HEK293 (cell line): ENCODE measurements around the gene E2F1.

Experiments
- EGR2 ChIP-seq: fragments of 450-650 bp; formaldehyde crosslinking; IDR thresholded peaks from 2 replicates; pipeline ENCODE4 v1.5.1; 2016; ENCODE audit warnings: low read depth, missing biosample characterization, missing genetic modification characterization
- IKZF3 ChIP-seq: fragments of 450-650 bp; IDR thresholded peaks from 2 replicates; pipeline ENCODE4 v1.5.0; 2018; ENCODE audit warnings: missing biosample characterization, mild to moderate bottlenecking, missing genetic modification characterization, moderate library complexity
- SETDB1 ChIP-seq: IDR thresholded peaks from one replicate; pipeline ENCODE4 v1.6.1; 2017; ENCODE audit warnings: mild to moderate bottlenecking, low read length, moderate library complexity, mixed read lengths; ENCODE audit not compliant: insufficient read length
- SP7 ChIP-seq: fragments of 450-650 bp; formaldehyde crosslinking; IDR thresholded peaks from 2 replicates; pipeline ENCODE4 v1.5.1; 2016; ENCODE audit warnings: missing biosample characterization, missing genetic modification characterization
- ZBTB20 ChIP-seq: fragments of 450-650 bp; formaldehyde crosslinking; IDR thresholded peaks from 2 replicates; pipeline ENCODE4 v1.5.1; 2016; ENCODE audit warnings: missing biosample characterization, missing genetic modification characterization
- ZNF10 ChIP-seq: fragments of 450-650 bp; formaldehyde crosslinking; IDR thresholded peaks from 2 replicates; pipeline ENCODE4 v1.5.1; 2017; ENCODE audit warnings: missing biosample characterization, missing genetic modification characterization
- ZNF121 ChIP-seq: fragments of 450-650 bp; formaldehyde crosslinking; IDR thresholded peaks from 2 replicates; pipeline ENCODE4 v1.5.1; 2016; ENCODE audit warnings: missing biosample characterization, missing genetic modification characterization
- ZNF146 ChIP-seq: fragments of 450-650 bp; formaldehyde crosslinking; IDR thresholded peaks from 2 replicates; pipeline ENCODE4 v1.5.1; 2016; ENCODE audit warnings: missing biosample characterization, missing genetic modification characterization
- ZNF155 ChIP-seq: fragments of 450-650 bp; formaldehyde crosslinking; IDR thresholded peaks from 2 replicates; pipeline ENCODE4 v1.5.1; 2016; ENCODE audit warnings: missing biosample characterization, missing genetic modification characterization
- ZNF157 ChIP-seq: fragments of 450-650 bp; formaldehyde crosslinking; IDR thresholded peaks from 2 replicates; pipeline ENCODE4 v1.5.1; 2016; ENCODE audit warnings: missing biosample characterization, missing genetic modification characterization
- ZNF214 ChIP-seq: fragments of 450-650 bp; formaldehyde crosslinking; IDR thresholded peaks from 2 replicates; pipeline ENCODE4 v1.5.1; 2017; ENCODE audit warnings: missing biosample characterization, mild to moderate bottlenecking, missing genetic modification characterization, borderline replicate concordance
- ZNF302 ChIP-seq: fragments of 450-650 bp; formaldehyde crosslinking; IDR thresholded peaks from 2 replicates; pipeline ENCODE4 v1.5.1; 2016; ENCODE audit warnings: missing biosample characterization, missing genetic modification characterization, low read depth
- ZNF324 ChIP-seq: fragments of 450-650 bp; formaldehyde crosslinking; IDR thresholded peaks from 2 replicates; pipeline ENCODE4 v1.5.1; 2016; ENCODE audit warnings: missing biosample characterization, missing genetic modification characterization
- ZNF354C ChIP-seq: fragments of 450-650 bp; formaldehyde crosslinking; IDR thresholded peaks from 2 replicates; pipeline ENCODE4 v1.5.1; 2016; ENCODE audit warnings: missing biosample characterization, missing genetic modification characterization, low read depth, borderline replicate concordance
- ZNF391 ChIP-seq: fragments of 450-650 bp; formaldehyde crosslinking; IDR thresholded peaks from 2 replicates; pipeline ENCODE4 v1.5.1; 2016; ENCODE audit warnings: low read depth, missing biosample characterization, missing genetic modification characterization, borderline replicate concordance
- ZNF521 ChIP-seq: fragments of 450-650 bp; formaldehyde crosslinking; IDR thresholded peaks from 2 replicates; pipeline ENCODE4 v1.5.1; 2017; ENCODE audit warnings: missing biosample characterization, mild to moderate bottlenecking, missing genetic modification characterization
- ZNF600 ChIP-seq: fragments of 450-650 bp; formaldehyde crosslinking; IDR thresholded peaks from 2 replicates; pipeline ENCODE4 v1.5.1; 2016; ENCODE audit warnings: missing biosample characterization, missing genetic modification characterization
- ZNF626 ChIP-seq: fragments of 450-650 bp; sonication (Bioruptor Pico); formaldehyde crosslinking; IDR thresholded peaks from 2 replicates; pipeline ENCODE4 v1.5.1; 2018; ENCODE audit warnings: missing biosample characterization, missing genetic modification characterization, inconsistent platforms
- ZNF658 ChIP-seq: fragments of 450-650 bp; formaldehyde crosslinking; IDR thresholded peaks from 2 replicates; pipeline ENCODE4; 2016; ENCODE audit warnings: missing biosample characterization, missing genetic modification characterization
- ZNF664 ChIP-seq: fragments of 450-650 bp; formaldehyde crosslinking; IDR thresholded peaks from 2 replicates; pipeline ENCODE4 v1.5.1; 2016; ENCODE audit warnings: missing biosample characterization, missing genetic modification characterization
- ZNF791 ChIP-seq: fragments of 450-650 bp; formaldehyde crosslinking; IDR thresholded peaks from 2 replicates; pipeline ENCODE4 v1.5.1; 2016; ENCODE audit warnings: missing biosample characterization, missing genetic modification characterization
- ZSCAN23 ChIP-seq: fragments of 450-650 bp; formaldehyde crosslinking; IDR thresholded peaks from 2 replicates; pipeline ENCODE4 v1.5.1; 2016; ENCODE audit warnings: missing biosample characterization, missing genetic modification characterization
- ZSCAN30 ChIP-seq: fragments of 450-650 bp; IDR thresholded peaks from 2 replicates; pipeline ENCODE4 v1.5.1; 2018; ENCODE audit warnings: missing biosample characterization, mild to moderate bottlenecking, missing genetic modification characterization, moderate library complexity
- ZXDB ChIP-seq: fragments of 450-650 bp; formaldehyde crosslinking; IDR thresholded peaks from 2 replicates; pipeline ENCODE4 v1.5.1; 2016; ENCODE audit warnings: missing biosample characterization, missing genetic modification characterization
- TF ChIP-seq, protein P1 (sequence below): fragments of 450-650 bp; formaldehyde crosslinking; IDR thresholded peaks from 2 replicates; pipeline ENCODE4 v1.5.1; 2016; ENCODE audit warnings: missing biosample characterization, missing genetic modification characterization, low read depth
- TF ChIP-seq, protein P2 (sequence below): sonication (generic); formaldehyde crosslinking; IDR thresholded peaks from 2 replicates; pipeline ENCODE4 v1.8.1; 2022; ENCODE audit warnings: mild to moderate bottlenecking, moderate library complexity, missing genetic modification reagents
- TF ChIP-seq, protein P3 (sequence below): fragments of 450-650 bp; formaldehyde crosslinking; conservative IDR thresholded peaks from 2 replicates; pipeline ENCODE4 v1.5.1; 2016; ENCODE audit warnings: low read depth, missing biosample characterization, missing genetic modification characterization
- TF ChIP-seq, protein P4 (sequence below): fragments of 450-650 bp; formaldehyde crosslinking; IDR thresholded peaks from 2 replicates; pipeline ENCODE4 v1.5.1; 2016; ENCODE audit warnings: missing biosample characterization, missing genetic modification characterization
- TF ChIP-seq, protein P5 (sequence below): fragments of 450-650 bp; formaldehyde crosslinking; IDR thresholded peaks from 2 replicates; pipeline ENCODE4 v1.5.1; 2016; ENCODE audit warnings: missing biosample characterization, missing genetic modification characterization

The E2F1 gene

DNA sequence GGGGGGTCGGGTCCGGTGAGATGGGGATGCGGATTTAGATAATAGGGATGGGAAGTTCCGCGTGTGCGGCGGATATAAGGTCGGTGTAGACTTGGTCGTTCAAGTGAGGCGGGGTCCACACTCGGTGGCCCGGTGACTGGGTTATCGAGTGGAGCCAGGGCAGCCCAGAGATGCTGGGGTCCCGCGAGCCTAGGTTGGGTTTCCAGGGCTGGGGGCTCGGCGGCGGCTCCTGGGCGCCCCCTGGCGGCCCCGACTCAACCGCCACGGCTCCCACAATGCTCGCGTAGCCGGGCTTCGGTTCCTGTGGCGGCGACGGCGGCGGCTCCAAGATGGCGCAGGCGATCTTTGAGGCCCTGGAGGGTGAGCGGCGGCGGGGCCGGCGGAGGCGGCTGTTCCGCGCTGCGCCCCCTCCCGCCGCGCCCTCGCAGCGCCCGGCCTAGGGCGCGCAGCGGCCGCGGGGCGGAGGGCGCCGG lies 45.5 kb upstream of the E2F1 start, which contains the start of gene ZNF341 (continued):
- TF ChIP-seq, protein P1, sequence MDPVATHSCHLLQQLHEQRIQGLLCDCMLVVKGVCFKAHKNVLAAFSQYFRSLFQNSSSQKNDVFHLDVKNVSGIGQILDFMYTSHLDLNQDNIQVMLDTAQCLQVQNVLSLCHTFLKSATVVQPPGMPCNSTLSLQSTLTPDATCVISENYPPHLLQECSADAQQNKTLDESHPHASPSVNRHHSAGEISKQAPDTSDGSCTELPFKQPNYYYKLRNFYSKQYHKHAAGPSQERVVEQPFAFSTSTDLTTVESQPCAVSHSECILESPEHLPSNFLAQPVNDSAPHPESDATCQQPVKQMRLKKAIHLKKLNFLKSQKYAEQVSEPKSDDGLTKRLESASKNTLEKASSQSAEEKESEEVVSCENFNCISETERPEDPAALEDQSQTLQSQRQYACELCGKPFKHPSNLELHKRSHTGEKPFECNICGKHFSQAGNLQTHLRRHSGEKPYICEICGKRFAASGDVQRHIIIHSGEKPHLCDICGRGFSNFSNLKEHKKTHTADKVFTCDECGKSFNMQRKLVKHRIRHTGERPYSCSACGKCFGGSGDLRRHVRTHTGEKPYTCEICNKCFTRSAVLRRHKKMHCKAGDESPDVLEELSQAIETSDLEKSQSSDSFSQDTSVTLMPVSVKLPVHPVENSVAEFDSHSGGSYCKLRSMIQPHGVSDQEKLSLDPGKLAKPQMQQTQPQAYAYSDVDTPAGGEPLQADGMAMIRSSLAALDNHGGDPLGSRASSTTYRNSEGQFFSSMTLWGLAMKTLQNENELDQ = no peak
- TF ChIP-seq ZNF146 (no peak), ZNF121 (no peak), ZNF324 (tag by site-specific recombination) (no peak), ZNF626 (tag by site-specific recombination) (no peak), SP7 (tag by site-specific recombination) (peak; percentile 46; the same call in 1 of the 2 replicates), EGR2 (tag by site-specific recombination) (no peak), SETDB1 (no peak), ZSCAN30 (tag by site-specific recombination) (0 out of 2 replicates have a peak, but pooled peaks have one; percentile 2), ZNF521 (no peak), ZNF391 (tag by site-specific recombination) (no peak), ZNF157 (tag by site-specific recombination) (no peak), ZBTB20 (tag by site-specific recombination) (no peak; the same call in 1 of the 2 replicates), ZSCAN23 (tag by site-specific recombination) (no peak), ZNF658 (tag by site-specific recombination) (no peak), ZNF600 (no peak), ZNF214 (no peak), ZNF791 (no peak), IKZF3 (tag by site-specific recombination) (no peak), ZNF354C (tag by site-specific recombination) (no peak), ZNF302 (no peak), ZNF155 (tag by site-specific recombination) (no peak), ZNF10 (tag by site-specific recombination) (no peak), ZNF664 (tag by site-specific recombination) (no peak), ZXDB (peak; percentile 38; the same call in 1 of the 2 replicates)
- TF ChIP-seq, protein P2, sequence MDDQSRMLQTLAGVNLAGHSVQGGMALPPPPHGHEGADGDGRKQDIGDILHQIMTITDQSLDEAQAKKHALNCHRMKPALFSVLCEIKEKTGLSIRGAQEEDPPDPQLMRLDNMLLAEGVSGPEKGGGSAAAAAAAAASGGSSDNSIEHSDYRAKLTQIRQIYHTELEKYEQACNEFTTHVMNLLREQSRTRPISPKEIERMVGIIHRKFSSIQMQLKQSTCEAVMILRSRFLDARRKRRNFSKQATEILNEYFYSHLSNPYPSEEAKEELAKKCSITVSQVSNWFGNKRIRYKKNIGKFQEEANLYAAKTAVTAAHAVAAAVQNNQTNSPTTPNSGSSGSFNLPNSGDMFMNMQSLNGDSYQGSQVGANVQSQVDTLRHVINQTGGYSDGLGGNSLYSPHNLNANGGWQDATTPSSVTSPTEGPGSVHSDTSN (CRISPR knock-in tag) = no peak
- TF ChIP-seq, protein P3, sequence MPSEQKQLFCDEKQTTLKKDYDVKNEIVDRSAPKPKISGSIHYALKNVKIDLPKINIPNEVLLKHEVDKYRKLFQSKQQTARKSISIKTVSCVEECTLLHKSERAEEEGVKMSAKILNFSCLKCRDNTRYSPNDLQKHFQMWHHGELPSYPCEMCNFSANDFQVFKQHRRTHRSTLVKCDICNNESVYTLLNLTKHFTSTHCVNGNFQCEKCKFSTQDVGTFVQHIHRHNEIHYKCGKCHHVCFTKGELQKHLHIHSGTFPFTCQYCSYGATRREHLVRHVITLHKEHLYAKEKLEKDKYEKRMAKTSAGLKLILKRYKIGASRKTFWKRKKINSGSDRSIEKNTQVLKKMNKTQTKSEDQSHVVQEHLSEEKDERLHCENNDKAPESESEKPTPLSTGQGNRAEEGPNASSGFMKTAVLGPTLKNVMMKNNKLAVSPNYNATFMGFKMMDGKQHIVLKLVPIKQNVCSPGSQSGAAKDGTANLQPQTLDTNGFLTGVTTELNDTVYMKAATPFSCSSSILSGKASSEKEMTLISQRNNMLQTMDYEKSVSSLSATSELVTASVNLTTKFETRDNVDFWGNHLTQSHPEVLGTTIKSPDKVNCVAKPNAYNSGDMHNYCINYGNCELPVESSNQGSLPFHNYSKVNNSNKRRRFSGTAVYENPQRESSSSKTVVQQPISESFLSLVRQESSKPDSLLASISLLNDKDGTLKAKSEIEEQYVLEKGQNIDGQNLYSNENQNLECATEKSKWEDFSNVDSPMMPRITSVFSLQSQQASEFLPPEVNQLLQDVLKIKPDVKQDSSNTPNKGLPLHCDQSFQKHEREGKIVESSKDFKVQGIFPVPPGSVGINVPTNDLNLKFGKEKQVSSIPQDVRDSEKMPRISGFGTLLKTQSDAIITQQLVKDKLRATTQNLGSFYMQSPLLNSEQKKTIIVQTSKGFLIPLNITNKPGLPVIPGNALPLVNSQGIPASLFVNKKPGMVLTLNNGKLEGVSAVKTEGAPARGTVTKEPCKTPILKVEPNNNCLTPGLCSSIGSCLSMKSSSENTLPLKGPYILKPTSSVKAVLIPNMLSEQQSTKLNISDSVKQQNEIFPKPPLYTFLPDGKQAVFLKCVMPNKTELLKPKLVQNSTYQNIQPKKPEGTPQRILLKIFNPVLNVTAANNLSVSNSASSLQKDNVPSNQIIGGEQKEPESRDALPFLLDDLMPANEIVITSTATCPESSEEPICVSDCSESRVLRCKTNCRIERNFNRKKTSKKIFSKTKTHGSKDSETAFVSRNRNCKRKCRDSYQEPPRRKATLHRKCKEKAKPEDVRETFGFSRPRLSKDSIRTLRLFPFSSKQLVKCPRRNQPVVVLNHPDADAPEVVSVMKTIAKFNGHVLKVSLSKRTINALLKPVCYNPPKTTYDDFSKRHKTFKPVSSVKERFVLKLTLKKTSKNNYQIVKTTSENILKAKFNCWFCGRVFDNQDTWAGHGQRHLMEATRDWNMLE = no peak
- TF ChIP-seq, protein P4, sequence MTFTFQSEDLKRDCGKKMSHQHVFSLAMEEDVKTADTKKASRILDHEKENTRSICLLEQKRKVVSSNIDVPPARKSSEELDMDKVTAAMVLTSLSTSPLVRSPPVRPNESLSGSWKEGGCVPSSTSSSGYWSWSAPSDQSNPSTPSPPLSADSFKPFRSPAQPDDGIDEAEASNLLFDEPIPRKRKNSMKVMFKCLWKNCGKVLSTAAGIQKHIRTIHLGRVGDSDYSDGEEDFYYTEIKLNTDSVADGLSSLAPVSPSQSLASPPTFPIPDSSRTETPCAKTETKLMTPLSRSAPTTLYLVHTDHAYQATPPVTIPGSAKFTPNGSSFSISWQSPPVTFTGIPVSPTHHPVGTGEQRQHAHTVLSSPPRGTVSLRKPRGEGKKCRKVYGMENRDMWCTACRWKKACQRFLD = no peak
- TF ChIP-seq, protein P5, sequence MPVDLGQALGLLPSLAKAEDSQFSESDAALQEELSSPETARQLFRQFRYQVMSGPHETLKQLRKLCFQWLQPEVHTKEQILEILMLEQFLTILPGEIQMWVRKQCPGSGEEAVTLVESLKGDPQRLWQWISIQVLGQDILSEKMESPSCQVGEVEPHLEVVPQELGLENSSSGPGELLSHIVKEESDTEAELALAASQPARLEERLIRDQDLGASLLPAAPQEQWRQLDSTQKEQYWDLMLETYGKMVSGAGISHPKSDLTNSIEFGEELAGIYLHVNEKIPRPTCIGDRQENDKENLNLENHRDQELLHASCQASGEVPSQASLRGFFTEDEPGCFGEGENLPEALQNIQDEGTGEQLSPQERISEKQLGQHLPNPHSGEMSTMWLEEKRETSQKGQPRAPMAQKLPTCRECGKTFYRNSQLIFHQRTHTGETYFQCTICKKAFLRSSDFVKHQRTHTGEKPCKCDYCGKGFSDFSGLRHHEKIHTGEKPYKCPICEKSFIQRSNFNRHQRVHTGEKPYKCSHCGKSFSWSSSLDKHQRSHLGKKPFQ = no peak
